Measurements from ENCODE around the gene SRGAP3. TPM values are rescaled to one million over a fixed set of nuclear protein-coding genes. Genes with fewer than 3 reads are reported as not detected.

The SRGAP3 gene
- total RNA-seq, 4 donors from 2014 or later: 13.1 to 84.9 (median 27.4) TPM

GRCh38 chr3:9231937-9232336 lies 17.5 kb downstream of the SRGAP3 start:
- no peaks in the 10 kb centered on the region for H3K27me3 ChIP-seq
- H3K9me3 ChIP-seq: no peaks in the 10 kb centered on the region
- H3K27ac ChIP-seq: no peak overlapping the region
- no peaks in the 10 kb centered on the region for H3K4me1 ChIP-seq
- TF ChIP-seq, protein P1, sequence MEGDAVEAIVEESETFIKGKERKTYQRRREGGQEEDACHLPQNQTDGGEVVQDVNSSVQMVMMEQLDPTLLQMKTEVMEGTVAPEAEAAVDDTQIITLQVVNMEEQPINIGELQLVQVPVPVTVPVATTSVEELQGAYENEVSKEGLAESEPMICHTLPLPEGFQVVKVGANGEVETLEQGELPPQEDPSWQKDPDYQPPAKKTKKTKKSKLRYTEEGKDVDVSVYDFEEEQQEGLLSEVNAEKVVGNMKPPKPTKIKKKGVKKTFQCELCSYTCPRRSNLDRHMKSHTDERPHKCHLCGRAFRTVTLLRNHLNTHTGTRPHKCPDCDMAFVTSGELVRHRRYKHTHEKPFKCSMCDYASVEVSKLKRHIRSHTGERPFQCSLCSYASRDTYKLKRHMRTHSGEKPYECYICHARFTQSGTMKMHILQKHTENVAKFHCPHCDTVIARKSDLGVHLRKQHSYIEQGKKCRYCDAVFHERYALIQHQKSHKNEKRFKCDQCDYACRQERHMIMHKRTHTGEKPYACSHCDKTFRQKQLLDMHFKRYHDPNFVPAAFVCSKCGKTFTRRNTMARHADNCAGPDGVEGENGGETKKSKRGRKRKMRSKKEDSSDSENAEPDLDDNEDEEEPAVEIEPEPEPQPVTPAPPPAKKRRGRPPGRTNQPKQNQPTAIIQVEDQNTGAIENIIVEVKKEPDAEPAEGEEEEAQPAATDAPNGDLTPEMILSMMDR (IDR thresholded peaks at IDR 0.05): no peak
- no peak for TF ChIP-seq EP300 (IDR thresholded peaks at IDR 0.05)
- TF ChIP-seq POLR2AphosphoS5 (IDR thresholded peaks at IDR 0.05): no peak
- TF ChIP-seq POLR2A (IDR thresholded peaks at IDR 0.05): no peak
- DNase-seq (ENCODE audit: low spot score in 2 of 2): no peak
- 82% methylated on average over 7 of the region's 7 CpGs for WGBS
- no peaks in the 10 kb centered on the region for H3K36me3 ChIP-seq
- H3K4me3 ChIP-seq: no peak overlapping the region

GRCh38 chr3:9231471-9231870 lies 18.0 kb downstream of the SRGAP3 start:
- Histone ChIP-seq H3K4me1 (peaks cover 4% of the 10 kb centered on the region), H3K27me3 (no peaks in the 10 kb centered on the region), H3K9me3 (no peaks in the 10 kb centered on the region), H3K4me3 (no peak overlapping the region), H3K27ac (no peak overlapping the region), H3K36me3 (no peaks in the 10 kb centered on the region)
- 90% methylated on average over 4 of the region's 4 CpGs for WGBS
- TF ChIP-seq EP300 (IDR thresholded peaks at IDR 0.05) (no peak), POLR2AphosphoS5 (IDR thresholded peaks at IDR 0.05) (no peak), POLR2A (IDR thresholded peaks at IDR 0.05) (no peak)
- TF ChIP-seq, protein P1 (IDR thresholded peaks at IDR 0.05): no peak
- DNase-seq (ENCODE audit: low spot score in 2 of 2): no peak

- TF ChIP-seq POLR2A (IDR thresholded peaks at IDR 0.05): no peak
- TF ChIP-seq, protein P1 (IDR thresholded peaks at IDR 0.05): no peak
- TF ChIP-seq POLR2AphosphoS5 (IDR thresholded peaks at IDR 0.05): no peak
- no peak for TF ChIP-seq EP300 (IDR thresholded peaks at IDR 0.05)
- Histone ChIP-seq H3K9me3 (no peaks in the 10 kb centered on the region), H3K36me3 (no peaks in the 10 kb centered on the region), H3K27me3 (no peaks in the 10 kb centered on the region), H3K4me1 (peaks cover 9% of the 10 kb centered on the region), H3K4me3 (no peak overlapping the region), H3K27ac (no peak overlapping the region)
- no peak for DNase-seq (ENCODE audit: low spot score in 2 of 2)
- whole genome bisulfite sequencing: 67% methylated on average over 6 of the region's 6 CpGs
Observed at GRCh38 chr3:9231006-9231405, 18.4 kb downstream of the SRGAP3 start.

GRCh38 chr3:9230596-9230995 lies 18.9 kb downstream of the SRGAP3 start:
- 90% methylated on average over 8 of the region's 8 CpGs for WGBS
- Histone ChIP-seq H3K27ac (no peak overlapping the region), H3K9me3 (no peaks in the 10 kb centered on the region), H3K36me3 (no peaks in the 10 kb centered on the region), H3K4me1 (peaks cover 12% of the 10 kb centered on the region), H3K4me3 (no peak overlapping the region), H3K27me3 (no peaks in the 10 kb centered on the region)
- no peak for DNase-seq (ENCODE audit: low spot score in 2 of 2)
- TF ChIP-seq POLR2AphosphoS5 (IDR thresholded peaks at IDR 0.05) (no peak), EP300 (IDR thresholded peaks at IDR 0.05) (no peak)

DNA sequence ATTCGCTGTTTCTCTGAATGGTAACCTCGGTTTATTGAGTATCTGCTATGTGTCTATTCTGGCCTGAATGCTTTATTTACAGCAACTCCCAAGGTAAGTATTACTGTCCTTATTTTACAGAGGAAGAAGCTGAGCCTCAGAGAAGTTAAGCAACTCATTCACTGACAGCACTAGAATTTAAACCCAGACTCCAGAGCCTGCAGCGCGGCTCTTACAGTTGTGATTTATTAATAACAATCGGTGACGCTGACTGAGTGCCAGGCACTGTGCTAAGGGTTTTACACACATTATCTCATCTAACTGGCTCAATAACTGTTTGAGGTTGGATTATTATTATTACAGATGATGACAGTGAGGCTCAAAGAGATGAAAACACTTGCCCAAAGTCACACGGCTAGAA lies 19.6 kb downstream of the SRGAP3 start:
- H3K4me3 ChIP-seq: no peak overlapping the region
- H3K4me1 ChIP-seq: peaks cover 12% of the 10 kb centered on the region
- no peaks in the 10 kb centered on the region for H3K27me3 ChIP-seq
- no peaks in the 10 kb centered on the region for H3K36me3 ChIP-seq
- TF ChIP-seq, protein P1 (IDR thresholded peaks at IDR 0.05): no peak
- TF ChIP-seq POLR2AphosphoS5 (IDR thresholded peaks at IDR 0.05) (no peak), EP300 (IDR thresholded peaks at IDR 0.05) (no peak), POLR2A (IDR thresholded peaks at IDR 0.05) (no peak)
- H3K27ac ChIP-seq: no peak overlapping the region
- 88% methylated on average over 7 of the region's 7 CpGs for WGBS
- no peak for DNase-seq (ENCODE audit: low spot score in 2 of 2)
- H3K9me3 ChIP-seq: no peaks in the 10 kb centered on the region

DNA sequence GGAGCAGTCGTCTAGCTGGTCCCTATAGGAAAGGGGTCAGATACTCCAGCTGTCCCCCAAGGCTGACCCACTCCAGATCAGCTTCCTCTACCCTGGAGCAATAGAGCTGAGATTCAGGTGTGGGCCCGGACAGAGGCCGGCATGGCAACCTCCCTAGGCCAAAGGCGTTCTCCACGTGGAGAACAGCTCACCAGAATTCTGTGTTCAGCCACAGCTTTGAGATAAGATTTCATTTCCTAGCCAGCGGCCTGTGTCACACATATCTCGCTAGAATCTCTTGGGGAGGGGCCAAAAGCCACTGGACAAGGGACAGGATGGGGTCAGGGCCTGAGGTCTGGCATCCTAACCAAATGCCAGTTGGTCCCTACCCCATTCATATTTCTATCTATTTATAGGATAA lies 20.1 kb downstream of the SRGAP3 start:
- H3K27me3 ChIP-seq: no peaks in the 10 kb centered on the region
- 84% methylated on average over 7 of the region's 7 CpGs for WGBS
- no peak overlapping the region for H3K27ac ChIP-seq
- no peaks in the 10 kb centered on the region for H3K9me3 ChIP-seq
- no peak for DNase-seq (ENCODE audit: low spot score in 2 of 2)
- H3K36me3 ChIP-seq: no peaks in the 10 kb centered on the region
- TF ChIP-seq, protein P1 (IDR thresholded peaks at IDR 0.05): no peak
- TF ChIP-seq EP300 (IDR thresholded peaks at IDR 0.05) (no peak), POLR2A (IDR thresholded peaks at IDR 0.05) (no peak), POLR2AphosphoS5 (IDR thresholded peaks at IDR 0.05) (no peak)
- H3K4me3 ChIP-seq: no peak overlapping the region
- H3K4me1 ChIP-seq: peaks cover 12% of the 10 kb centered on the region
